ENCODE data around the gene KATNIP.

The KATNIP gene

DNA sequence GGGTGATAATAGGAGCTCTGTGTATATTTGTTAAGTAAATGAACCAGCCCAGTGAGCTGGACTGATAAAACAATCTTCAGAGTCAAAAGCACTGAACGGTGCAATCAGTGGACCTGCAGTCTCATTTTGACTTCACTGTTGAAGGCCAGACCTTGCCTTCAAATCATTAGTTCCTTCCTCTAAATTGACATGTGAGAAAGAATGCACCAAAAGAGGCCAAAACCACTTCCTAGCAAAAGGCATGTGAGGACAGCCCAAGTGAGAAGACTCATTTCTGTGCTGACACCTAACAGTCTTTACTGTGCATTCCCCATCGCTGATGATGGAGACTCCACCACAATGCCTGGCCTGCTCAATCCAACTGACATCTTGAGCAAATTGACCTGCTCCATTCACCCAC, 10.8 kb upstream of the KATNIP start:
- no peaks in the 10 kb centered on the region for H3K4me1 ChIP-seq (ENCODE audit: control insufficient read depth, insufficient read depth, low read length)
- no peak overlapping the region for H3K27ac ChIP-seq (ENCODE audit: low read depth, low read length)
- no peaks in the 10 kb centered on the region for H3K27me3 ChIP-seq (ENCODE audit: control insufficient read depth, insufficient read depth, low read length)
- H3K36me3 ChIP-seq (ENCODE audit: control insufficient read depth, insufficient read depth, low read length): peaks cover 97% of the 10 kb centered on the region
- H3K9me3 ChIP-seq (ENCODE audit: control insufficient read depth, insufficient read depth, low read depth, low read length): no peaks in the 10 kb centered on the region
- no peak overlapping the region for H3K4me3 ChIP-seq (ENCODE audit: low read depth, low read length)
- no peak overlapping the region for H3K9ac ChIP-seq (ENCODE audit: low read length)

- H3K9ac ChIP-seq (ENCODE audit: low read length): no peak overlapping the region
- H3K27me3 ChIP-seq (ENCODE audit: control insufficient read depth, insufficient read depth, low read length): no peaks in the 10 kb centered on the region
- H3K9me3 ChIP-seq (ENCODE audit: control insufficient read depth, insufficient read depth, low read depth, low read length): no peaks in the 10 kb centered on the region
- H3K4me1 ChIP-seq (ENCODE audit: control insufficient read depth, insufficient read depth, low read length): no peaks in the 10 kb centered on the region
- no peak overlapping the region for H3K27ac ChIP-seq (ENCODE audit: low read depth, low read length)
- H3K36me3 ChIP-seq (ENCODE audit: control insufficient read depth, insufficient read depth, low read length): peaks cover 97% of the 10 kb centered on the region
- no peak overlapping the region for H3K4me3 ChIP-seq (ENCODE audit: low read depth, low read length)
Measured at GRCh38 chr16:27539636-27540035, 10.3 kb upstream of the KATNIP start.

- no peak overlapping the region for H3K9ac ChIP-seq (ENCODE audit: low read length)
- no peak overlapping the region for H3K27ac ChIP-seq (ENCODE audit: low read depth, low read length)
- H3K4me1 ChIP-seq (ENCODE audit: control insufficient read depth, insufficient read depth, low read length): no peaks in the 10 kb centered on the region; the same call in 1 of the 2 replicates
- H3K9me3 ChIP-seq (ENCODE audit: control insufficient read depth, insufficient read depth, low read depth, low read length): no peaks in the 10 kb centered on the region
- H3K27me3 ChIP-seq (ENCODE audit: control insufficient read depth, insufficient read depth, low read length): no peaks in the 10 kb centered on the region
- H3K36me3 ChIP-seq (ENCODE audit: control insufficient read depth, insufficient read depth, low read length): peaks cover 73% of the 10 kb centered on the region
- H3K4me3 ChIP-seq (ENCODE audit: low read depth, low read length): no peak overlapping the region
Measured at GRCh38 chr16:27543801-27544200, 6.1 kb upstream of the KATNIP start.

DNA sequence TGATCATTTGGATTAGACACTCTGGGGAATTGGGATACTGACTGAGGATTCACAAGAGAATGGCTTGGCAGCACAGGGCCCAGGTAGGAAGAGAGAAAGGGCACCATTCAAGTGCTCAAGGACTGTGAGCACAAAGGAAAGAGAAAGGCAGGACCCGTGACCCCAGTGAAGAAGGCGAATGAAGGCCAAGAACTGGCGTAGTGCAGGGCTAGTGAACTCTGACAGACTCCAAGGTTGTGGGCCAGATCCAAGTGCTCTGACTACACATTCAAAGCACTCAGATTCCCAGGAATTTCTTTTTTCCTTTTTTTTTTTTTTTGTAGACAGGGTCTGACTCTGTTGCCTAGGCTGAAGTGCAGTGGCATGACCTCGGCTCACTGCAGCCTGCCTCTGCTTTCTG, 5.3 kb upstream of the KATNIP start:
- Histone ChIP-seq H3K27ac (ENCODE audit: low read depth, low read length) (no peak overlapping the region), H3K4me1 (ENCODE audit: control insufficient read depth, insufficient read depth, low read length) (no peaks in the 10 kb centered on the region; the same call in 1 of the 2 replicates), H3K36me3 (ENCODE audit: control insufficient read depth, insufficient read depth, low read length) (peaks cover 64% of the 10 kb centered on the region), H3K27me3 (ENCODE audit: control insufficient read depth, insufficient read depth, low read length) (no peaks in the 10 kb centered on the region), H3K9me3 (ENCODE audit: control insufficient read depth, insufficient read depth, low read depth, low read length) (no peaks in the 10 kb centered on the region), H3K4me3 (ENCODE audit: low read depth, low read length) (no peak overlapping the region), H3K9ac (ENCODE audit: low read length) (no peak overlapping the region)

- no peak overlapping the region for H3K4me3 ChIP-seq (ENCODE audit: low read depth, low read length)
- H3K27me3 ChIP-seq (ENCODE audit: control insufficient read depth, insufficient read depth, low read length): no peaks in the 10 kb centered on the region
Measured at GRCh38 chr16:27547134-27547533, 2.8 kb upstream of the KATNIP start.

DNA sequence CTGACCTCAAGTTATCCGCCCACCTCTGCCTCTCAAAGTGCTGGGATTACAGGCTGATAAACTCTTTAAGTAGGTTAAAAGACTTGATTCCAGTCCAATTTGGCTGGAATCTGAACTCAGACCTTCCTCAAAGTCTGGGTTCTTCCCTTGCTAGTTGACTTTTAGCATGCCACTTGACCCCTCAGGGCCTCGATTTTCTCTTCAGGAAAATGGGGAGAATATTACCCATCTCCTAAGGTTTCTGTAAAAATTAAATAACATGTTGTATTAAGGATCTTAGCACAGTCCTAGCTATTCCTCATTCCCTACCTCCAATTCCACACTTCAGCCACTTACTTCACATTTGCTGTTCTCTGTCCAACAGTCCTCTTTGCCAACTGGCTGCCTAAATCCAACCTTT, 2.1 kb upstream of the KATNIP start:
- H3K9ac ChIP-seq (ENCODE audit: low read length): no peak overlapping the region
- no peaks in the 10 kb centered on the region for H3K9me3 ChIP-seq (ENCODE audit: control insufficient read depth, insufficient read depth, low read depth, low read length)
- H3K27ac ChIP-seq (ENCODE audit: low read depth, low read length): no peak overlapping the region
- peaks cover 32% of the 10 kb centered on the region for H3K36me3 ChIP-seq (ENCODE audit: control insufficient read depth, insufficient read depth, low read length)
- no peak overlapping the region for H3K4me3 ChIP-seq (ENCODE audit: low read depth, low read length)
- no peaks in the 10 kb centered on the region for H3K27me3 ChIP-seq (ENCODE audit: control insufficient read depth, insufficient read depth, low read length)
- H3K4me1 ChIP-seq (ENCODE audit: control insufficient read depth, insufficient read depth, low read length): no peaks in the 10 kb centered on the region; the same call in none of the 2 replicates

More at GRCh38 chr16:27547134-27547533, 2.8 kb upstream of the KATNIP start:
- no peaks in the 10 kb centered on the region; the same call in none of the 2 replicates for H3K4me1 ChIP-seq (ENCODE audit: control insufficient read depth, insufficient read depth, low read length)
- peaks cover 40% of the 10 kb centered on the region for H3K36me3 ChIP-seq (ENCODE audit: control insufficient read depth, insufficient read depth, low read length)
- no peaks in the 10 kb centered on the region for H3K9me3 ChIP-seq (ENCODE audit: control insufficient read depth, insufficient read depth, low read depth, low read length)
- H3K9ac ChIP-seq (ENCODE audit: low read length): no peak overlapping the region
- no peak overlapping the region for H3K27ac ChIP-seq (ENCODE audit: low read depth, low read length)

DNA sequence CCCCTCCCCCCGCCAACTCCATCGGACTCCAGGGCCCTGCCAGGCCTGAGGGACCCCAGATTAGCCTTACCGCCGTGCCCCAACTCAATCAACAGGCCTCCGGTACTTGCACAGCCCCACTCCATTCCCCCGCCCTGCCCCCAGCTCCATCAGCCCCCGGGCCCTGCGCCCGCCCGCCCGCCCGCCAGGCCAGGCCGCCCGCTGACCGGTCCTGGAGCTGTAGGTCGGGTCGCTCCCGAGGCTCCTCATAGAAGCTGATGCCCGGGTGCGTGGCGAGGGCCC, 539 bp upstream of the KATNIP start:
- Histone ChIP-seq H3K4me3 (ENCODE audit: low read depth, low read length) (peak overlapping the region; percentile 94), H3K9me3 (ENCODE audit: control insufficient read depth, insufficient read depth, low read depth, low read length) (no peaks in the 10 kb centered on the region), H3K27ac (ENCODE audit: low read depth, low read length) (no peak overlapping the region), H3K27me3 (ENCODE audit: control insufficient read depth, insufficient read depth, low read length) (no peaks in the 10 kb centered on the region), H3K36me3 (ENCODE audit: control insufficient read depth, insufficient read depth, low read length) (peaks cover 17% of the 10 kb centered on the region), H3K4me1 (ENCODE audit: control insufficient read depth, insufficient read depth, low read length) (no peaks in the 10 kb centered on the region; the same call in none of the 2 replicates), H3K9ac (ENCODE audit: low read length) (peak overlapping the region; percentile 81)

GRCh38 chr16:27550582-27550920, 607 bp downstream of the KATNIP start:
- H3K9ac ChIP-seq (ENCODE audit: low read length): peak overlapping the region; percentile 76
- H3K4me1 ChIP-seq (ENCODE audit: control insufficient read depth, insufficient read depth, low read length): no peaks in the 10 kb centered on the region; the same call in none of the 2 replicates
- H3K27me3 ChIP-seq (ENCODE audit: control insufficient read depth, insufficient read depth, low read length): no peaks in the 10 kb centered on the region
- H3K27ac ChIP-seq (ENCODE audit: low read depth, low read length): no peak overlapping the region
- H3K36me3 ChIP-seq (ENCODE audit: control insufficient read depth, insufficient read depth, low read length): peaks cover 5% of the 10 kb centered on the region
- H3K4me3 ChIP-seq (ENCODE audit: low read depth, low read length): peak overlapping the region; percentile 94
- no peaks in the 10 kb centered on the region for H3K9me3 ChIP-seq (ENCODE audit: control insufficient read depth, insufficient read depth, low read depth, low read length)

DNA sequence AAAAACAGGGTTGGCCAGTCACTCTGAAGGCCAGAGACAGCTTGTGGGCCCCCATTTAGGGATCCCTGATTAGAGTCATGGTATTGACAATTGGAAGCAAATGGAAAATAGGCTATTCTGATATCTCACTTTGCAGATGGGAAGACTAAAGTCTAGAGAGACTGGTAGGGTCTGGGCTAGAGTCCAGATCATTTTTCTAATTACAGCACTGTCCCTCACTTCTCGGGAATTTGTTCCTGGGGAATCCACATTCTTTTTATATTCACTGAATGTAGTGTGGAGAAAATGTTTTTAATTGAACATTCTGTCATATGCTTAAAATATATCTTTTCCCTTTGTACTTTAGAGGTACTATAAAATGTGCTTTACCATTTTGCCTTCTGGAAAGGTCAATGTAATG, 1.1 kb downstream of the KATNIP start:
- H3K9ac ChIP-seq (ENCODE audit: low read length): no peak overlapping the region
- no peaks in the 10 kb centered on the region for H3K27me3 ChIP-seq (ENCODE audit: control insufficient read depth, insufficient read depth, low read length)
- peak overlapping the region; percentile 94 for H3K4me3 ChIP-seq (ENCODE audit: low read depth, low read length)
- 0 out of 2 replicates have a peak, but pooled peaks cover 3% of the 10 kb centered on the region for H3K36me3 ChIP-seq (ENCODE audit: control insufficient read depth, insufficient read depth, low read length)
- H3K9me3 ChIP-seq (ENCODE audit: control insufficient read depth, insufficient read depth, low read depth, low read length): no peaks in the 10 kb centered on the region
- no peak overlapping the region for H3K27ac ChIP-seq (ENCODE audit: low read depth, low read length)
- no peaks in the 10 kb centered on the region; the same call in none of the 2 replicates for H3K4me1 ChIP-seq (ENCODE audit: control insufficient read depth, insufficient read depth, low read length)

DNA sequence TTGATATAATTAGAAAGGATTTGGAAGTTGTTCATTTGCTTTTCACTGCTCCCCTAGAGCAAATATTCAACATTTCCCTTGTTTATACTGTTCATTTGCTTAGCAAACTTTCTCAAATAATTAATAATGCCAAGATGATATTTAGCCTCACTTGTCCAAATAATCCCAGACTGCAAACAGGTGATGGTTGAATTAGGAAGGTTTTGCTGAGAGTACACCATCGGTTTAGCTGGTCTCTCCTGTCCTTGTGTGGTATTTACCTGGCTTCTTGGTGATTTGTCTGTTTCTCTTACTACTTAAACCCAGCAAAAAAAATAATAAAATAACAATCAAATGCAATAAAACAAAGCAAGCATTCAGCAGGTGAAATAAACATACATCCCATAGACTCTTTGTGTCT, 6.5 kb downstream of the KATNIP start:
- Histone ChIP-seq H3K4me3 (ENCODE audit: low read depth, low read length) (no peak overlapping the region), H3K9me3 (ENCODE audit: control insufficient read depth, insufficient read depth, low read depth, low read length) (no peaks in the 10 kb centered on the region), H3K9ac (ENCODE audit: low read length) (no peak overlapping the region), H3K27me3 (ENCODE audit: control insufficient read depth, insufficient read depth, low read length) (no peaks in the 10 kb centered on the region), H3K4me1 (ENCODE audit: control insufficient read depth, insufficient read depth, low read length) (no peaks in the 10 kb centered on the region), H3K27ac (ENCODE audit: low read depth, low read length) (no peak overlapping the region), H3K36me3 (ENCODE audit: control insufficient read depth, insufficient read depth, low read length) (no peaks in the 10 kb centered on the region)

GRCh38 chr16:27558434-27558833, 8.5 kb downstream of the KATNIP start:
- Histone ChIP-seq H3K4me3 (ENCODE audit: low read depth, low read length) (no peak overlapping the region), H3K36me3 (ENCODE audit: control insufficient read depth, insufficient read depth, low read length) (no peaks in the 10 kb centered on the region), H3K27ac (ENCODE audit: low read depth, low read length) (no peak overlapping the region), H3K9me3 (ENCODE audit: control insufficient read depth, insufficient read depth, low read depth, low read length) (no peaks in the 10 kb centered on the region), H3K4me1 (ENCODE audit: control insufficient read depth, insufficient read depth, low read length) (no peaks in the 10 kb centered on the region), H3K27me3 (ENCODE audit: control insufficient read depth, insufficient read depth, low read length) (no peaks in the 10 kb centered on the region), H3K9ac (ENCODE audit: low read length) (no peak overlapping the region)

- no peak overlapping the region for H3K4me3 ChIP-seq (ENCODE audit: low read depth, low read length)
- H3K27me3 ChIP-seq (ENCODE audit: control insufficient read depth, insufficient read depth, low read length): no peaks in the 10 kb centered on the region
- H3K4me1 ChIP-seq (ENCODE audit: control insufficient read depth, insufficient read depth, low read length): no peaks in the 10 kb centered on the region
- H3K9me3 ChIP-seq (ENCODE audit: control insufficient read depth, insufficient read depth, low read depth, low read length): no peaks in the 10 kb centered on the region
- H3K27ac ChIP-seq (ENCODE audit: low read depth, low read length): no peak overlapping the region
- no peak overlapping the region for H3K9ac ChIP-seq (ENCODE audit: low read length)
- H3K36me3 ChIP-seq (ENCODE audit: control insufficient read depth, insufficient read depth, low read length): no peaks in the 10 kb centered on the region
Measured at GRCh38 chr16:27558932-27559331, 9.0 kb downstream of the KATNIP start.
